Caco-2 (cell line): ENCODE data around the gene STAB1. TPM values are rescaled to one million over a fixed set of nuclear protein-coding genes. Genes with fewer than 3 reads are reported as not detected.
A peak's percentile ranks its signal among the peaks of the same experiment; 100 is the strongest.

Experiments
- BruUV-seq: library from RNA; stranded (reverse); fragments of 400-500 nt; replicated peaks from 2 replicates; lab custom pipeline; 2021; lab: Mats Ljungman, UMichigan
- CTCF ChIA-PET: fragments of 300-600 bp; sonication (Branson Sonifier 250); formaldehyde crosslinking; loops from one replicate; lab custom pipeline; 2022; ENCODE audit warnings: antibody characterized with exemption; lab: Charles Lee
- POLR2A ChIA-PET: fragments of 300-600 bp; sonication (Branson Sonifier 250); formaldehyde crosslinking; loops from one replicate; lab custom pipeline; 2022; ENCODE audit warnings: antibody characterized with exemption; lab: Charles Lee
- DNase-seq, 2 experiments: peaks; one replicate each; pipeline versions ENCODE4 v3.0.0 to v3.0.0-alpha.2; 2020 to 2022
- H3K27me3 ChIP-seq: replicated peaks from 2 replicates; pipeline ENCODE4 v1.6.0; 2011; ENCODE audit warnings: low read length; ENCODE audit not compliant: control insufficient read depth, insufficient read depth
- H3K36me3 ChIP-seq: 2 replicates; pipeline ENCODE4 v1.5.1; 2011; ENCODE audit warnings: low read length; ENCODE audit not compliant: control insufficient read depth, insufficient read depth
- H3K4me1 ChIP-seq: fragments of 250-450 bp; sonication (Bioruptor Pico); 2 replicates; pipeline ENCODE4 v1.5.1; 2020; ENCODE audit warnings: mild to moderate bottlenecking
- H3K4me3 ChIP-seq: 2 replicates; pipeline ENCODE4 v1.5.1; 2011; ENCODE audit warnings: low read depth, mild to moderate bottlenecking, control low read depth, low read length
- H3K9me3 ChIP-seq: fragments of 250-450 bp; sonication (Bioruptor Pico); 2 replicates; pipeline ENCODE4 v1.5.1; 2020; ENCODE audit warnings: mild to moderate bottlenecking, moderate library complexity
- H3K27ac Mint-ChIP-seq: one replicate; pipeline ENCODE4 v1.8.0; 2022; ENCODE audit warnings: mixed read lengths; ENCODE audit not compliant: unreplicated experiment
- H3K27me3 Mint-ChIP-seq: one replicate; pipeline ENCODE4 v1.8.0; 2022; ENCODE audit warnings: mixed read lengths; ENCODE audit not compliant: insufficient read depth, unreplicated experiment
- H3K36me3 Mint-ChIP-seq: one replicate; pipeline ENCODE4 v1.8.0; 2022; ENCODE audit warnings: mild to moderate bottlenecking, mixed read lengths; ENCODE audit not compliant: insufficient read depth, unreplicated experiment
- H3K4me1 Mint-ChIP-seq: one replicate; pipeline ENCODE4 v1.8.0; 2022; ENCODE audit warnings: low read depth, mixed read lengths; ENCODE audit not compliant: unreplicated experiment
- H3K4me3 Mint-ChIP-seq: one replicate; pipeline ENCODE4 v1.8.0; 2022; ENCODE audit warnings: mild to moderate bottlenecking, moderate library complexity, mixed read lengths; ENCODE audit not compliant: unreplicated experiment
- H3K9me3 Mint-ChIP-seq: one replicate; pipeline ENCODE4 v1.8.0; 2022; ENCODE audit warnings: mixed read lengths; ENCODE audit not compliant: unreplicated experiment
- intact Hi-C: fragments of 100-400 bp; cut with micrococcal nuclease; formaldehyde crosslinking; loops from one replicate; pipeline ENCODE4 v1.10.0; 2022; ENCODE audit not compliant: unreplicated experiment
- total RNA-seq: library from RNA; stranded (reverse); gene quantifications from 2 replicates; pipeline ENCODE4 v1.2.3, GENCODE V29; 2022
- TF ChIP-seq, protein P1 (sequence below), 2 experiments: fragments of 200-600 bp in 1 of 2; IDR thresholded peaks; 1 replicate in 1 of 2; 2 replicates in 1 of 2; pipeline versions ENCODE4 v1.5.1 to v1.8.0; 2011 to 2022; ENCODE audit warnings: antibody characterized with exemption in 1 of 2, control low read depth in 1 of 2, inconsistent platforms in 1 of 2, low read depth in 1 of 2, low read length in 1 of 2, mild to moderate bottlenecking in 1 of 2, moderate library complexity in 1 of 2; ENCODE audit not compliant: insufficient read depth in 1 of 2, severe bottlenecking in 1 of 2, unreplicated experiment in 1 of 2

STAB1 gene
- total RNA-seq, 1 experiment from 2014 or later: 0.39 TPM

- ChIA-PET CTCF (interaction anchor here (0.8 to 3.5 kb wide), 7 partner anchors 22 to 464 kb away, joined by 3 to 29 read pairs (median 4); no protein-coding TSS in a partner anchor), POLR2A (no interaction called here)
- intact Hi-C loops: loop anchor here (1.0 kb wide), 2 partner anchors 19 to 35 kb away; no protein-coding TSS in a partner anchor
- peaks cover 28% of the 10 kb centered on the region for H3K4me1 ChIP-seq
- no peaks in the 10 kb centered on the region for H3K27me3 Mint-ChIP-seq
- peaks cover 21% of the 10 kb centered on the region for H3K4me1 Mint-ChIP-seq
- H3K4me3 ChIP-seq: no peak overlapping the region
- no peaks in the 10 kb centered on the region for H3K36me3 ChIP-seq
- H3K36me3 Mint-ChIP-seq: peaks cover 6% of the 10 kb centered on the region
- no peaks in the 10 kb centered on the region for H3K27me3 ChIP-seq
- H3K9me3 Mint-ChIP-seq: no peaks in the 10 kb centered on the region
- H3K9me3 ChIP-seq: no peaks in the 10 kb centered on the region
- peak overlapping the region; percentile 47 for H3K27ac Mint-ChIP-seq
- no TSS peak for BruUV-seq
- DNase-seq: peak; percentile 66 to 81
- H3K4me3 Mint-ChIP-seq: no peak overlapping the region
- TF ChIP-seq, protein P1, sequence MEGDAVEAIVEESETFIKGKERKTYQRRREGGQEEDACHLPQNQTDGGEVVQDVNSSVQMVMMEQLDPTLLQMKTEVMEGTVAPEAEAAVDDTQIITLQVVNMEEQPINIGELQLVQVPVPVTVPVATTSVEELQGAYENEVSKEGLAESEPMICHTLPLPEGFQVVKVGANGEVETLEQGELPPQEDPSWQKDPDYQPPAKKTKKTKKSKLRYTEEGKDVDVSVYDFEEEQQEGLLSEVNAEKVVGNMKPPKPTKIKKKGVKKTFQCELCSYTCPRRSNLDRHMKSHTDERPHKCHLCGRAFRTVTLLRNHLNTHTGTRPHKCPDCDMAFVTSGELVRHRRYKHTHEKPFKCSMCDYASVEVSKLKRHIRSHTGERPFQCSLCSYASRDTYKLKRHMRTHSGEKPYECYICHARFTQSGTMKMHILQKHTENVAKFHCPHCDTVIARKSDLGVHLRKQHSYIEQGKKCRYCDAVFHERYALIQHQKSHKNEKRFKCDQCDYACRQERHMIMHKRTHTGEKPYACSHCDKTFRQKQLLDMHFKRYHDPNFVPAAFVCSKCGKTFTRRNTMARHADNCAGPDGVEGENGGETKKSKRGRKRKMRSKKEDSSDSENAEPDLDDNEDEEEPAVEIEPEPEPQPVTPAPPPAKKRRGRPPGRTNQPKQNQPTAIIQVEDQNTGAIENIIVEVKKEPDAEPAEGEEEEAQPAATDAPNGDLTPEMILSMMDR (IDR thresholded peaks at IDR 0.05; ENCODE audit: insufficient read depth in 1 of 2, low read depth in 1 of 2, low read length in 1 of 2, severe bottlenecking in 1 of 2, unreplicated experiment in 1 of 2): peak; percentile 97 to 98
These were observed 48.3 kb upstream of the STAB1 start for GRCh38 chr3:52446631-52447511.

- ChIA-PET POLR2A (no interaction called here), CTCF (interaction anchor here (0.6 to 3.5 kb wide), 4 partner anchors 36 to 215 kb away, joined by 3 to 29 read pairs (median 3); no protein-coding TSS in a partner anchor)
- H3K4me1 ChIP-seq: peaks cover 37% of the 10 kb centered on the region
These were observed 47.4 kb upstream of the STAB1 start for GRCh38 chr3:52447512-52448355.

More at GRCh38 chr3:52447512-52448355, 47.4 kb upstream of the STAB1 start:
- DNase-seq: no peak
- Histone ChIP-seq H3K36me3 (no peaks in the 10 kb centered on the region), H3K4me3 (no peak overlapping the region), H3K9me3 (no peaks in the 10 kb centered on the region), H3K27me3 (no peaks in the 10 kb centered on the region)
- no peak overlapping the region for H3K4me3 Mint-ChIP-seq
- peak overlapping the region; percentile 75 for H3K27ac Mint-ChIP-seq
- no TSS peak for BruUV-seq
- H3K36me3 Mint-ChIP-seq: peaks cover 6% of the 10 kb centered on the region
- no peaks in the 10 kb centered on the region for H3K27me3 Mint-ChIP-seq
- TF ChIP-seq, protein P1 (IDR thresholded peaks at IDR 0.05; ENCODE audit: insufficient read depth in 1 of 2, low read depth in 1 of 2, low read length in 1 of 2, severe bottlenecking in 1 of 2, unreplicated experiment in 1 of 2): no peak
- H3K9me3 Mint-ChIP-seq: no peaks in the 10 kb centered on the region
- peaks cover 23% of the 10 kb centered on the region for H3K4me1 Mint-ChIP-seq
- intact Hi-C loops: loop anchor here (1.0 kb wide), 2 partner anchors 19 to 35 kb away; no protein-coding TSS in a partner anchor
